T-helper 1 cell treated with Interleukin-12 subunit alpha and Interleukin-12 subunit beta and Interleukin-4 antibody, amounts not matched to agents 30 μg/mL and 1 μg/mL, for 36 hours (primary cell): ENCODE results near the gene TLR9.

ENCODE experiments used
- H3K27ac Mint-ChIP-seq: one replicate; pipeline ENCODE4 v1.8.0; 2021; ENCODE audit warnings: mild to moderate bottlenecking, mixed read lengths
- H3K27me3 Mint-ChIP-seq: one replicate; pipeline ENCODE4 v1.8.0; 2021; ENCODE audit warnings: low read depth, mixed read lengths
- H3K36me3 Mint-ChIP-seq: one replicate; pipeline ENCODE4 v1.8.0; 2021; ENCODE audit warnings: low read depth, mixed read lengths
- H3K4me1 Mint-ChIP-seq: one replicate; pipeline ENCODE4 v1.8.0; 2021; ENCODE audit warnings: low read depth, mixed read lengths
- H3K4me3 Mint-ChIP-seq: one replicate; pipeline ENCODE4 v1.8.0; 2021; ENCODE audit warnings: mild to moderate bottlenecking, moderate library complexity, mixed read lengths
- H3K9me3 Mint-ChIP-seq: one replicate; pipeline ENCODE4 v1.8.0; 2021; ENCODE audit warnings: mixed read lengths

Gene TLR9

GRCh38 chr3:52253314-52254304, 28.2 kb upstream of the TLR9 start:
- Mint-ChIP-seq H3K36me3 (peaks cover 69% of the 10 kb centered on the region), H3K4me3 (peak overlapping the region; percentile 89), H3K9me3 (no peaks in the 10 kb centered on the region), H3K4me1 (peaks cover 79% of the 10 kb centered on the region), H3K27me3 (no peaks in the 10 kb centered on the region), H3K27ac (peak overlapping the region; percentile 98)

DNA sequence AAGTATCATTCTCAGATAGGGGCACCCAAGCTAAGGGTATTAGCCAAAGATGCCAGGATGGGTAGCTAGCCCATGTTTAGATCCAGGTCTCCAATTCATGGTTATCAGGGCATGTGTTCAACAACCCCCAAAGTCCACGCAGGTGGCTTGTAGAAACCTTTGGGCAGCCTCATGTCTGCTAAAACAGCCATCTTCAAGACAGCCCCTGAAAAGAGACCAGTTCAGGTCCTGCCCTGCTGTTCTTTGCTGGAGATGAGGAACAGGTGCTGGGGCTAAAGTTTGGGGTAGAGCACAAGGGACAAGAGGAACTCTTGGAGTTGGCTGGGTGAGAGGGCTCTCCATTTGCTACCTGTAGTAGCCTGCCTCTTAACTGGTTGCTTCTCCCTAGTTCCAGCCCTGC, 24.7 kb upstream of the TLR9 start:
- Mint-ChIP-seq H3K4me3 (no peak overlapping the region), H3K36me3 (peaks cover 59% of the 10 kb centered on the region), H3K4me1 (peaks cover 74% of the 10 kb centered on the region), H3K9me3 (no peaks in the 10 kb centered on the region), H3K27ac (peak overlapping the region; percentile 77), H3K27me3 (no peaks in the 10 kb centered on the region)

DNA sequence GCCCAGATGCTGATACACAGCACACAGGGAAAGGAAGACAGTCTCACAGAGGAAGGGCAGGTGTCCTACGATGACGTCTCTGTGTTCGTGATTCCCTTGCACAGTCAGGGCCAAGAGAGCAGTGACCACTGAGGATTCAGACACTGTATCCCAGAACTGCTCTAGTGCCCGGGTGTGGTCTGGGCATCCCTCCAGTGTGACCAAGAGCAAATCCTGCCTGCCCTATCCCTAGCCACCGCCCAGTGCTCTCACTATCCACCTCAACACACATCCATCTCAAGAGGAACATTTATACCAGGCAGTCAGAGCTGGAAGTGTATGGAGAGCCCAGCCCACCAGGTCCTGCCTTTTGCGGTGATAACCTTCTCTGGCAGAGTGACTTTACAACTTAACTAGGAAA, 24.2 kb upstream of the TLR9 start:
- Mint-ChIP-seq H3K4me1 (peaks cover 76% of the 10 kb centered on the region), H3K4me3 (peak overlapping the region; percentile 7), H3K36me3 (peaks cover 58% of the 10 kb centered on the region), H3K27ac (peak overlapping the region; percentile 77), H3K9me3 (no peaks in the 10 kb centered on the region), H3K27me3 (no peaks in the 10 kb centered on the region)

DNA sequence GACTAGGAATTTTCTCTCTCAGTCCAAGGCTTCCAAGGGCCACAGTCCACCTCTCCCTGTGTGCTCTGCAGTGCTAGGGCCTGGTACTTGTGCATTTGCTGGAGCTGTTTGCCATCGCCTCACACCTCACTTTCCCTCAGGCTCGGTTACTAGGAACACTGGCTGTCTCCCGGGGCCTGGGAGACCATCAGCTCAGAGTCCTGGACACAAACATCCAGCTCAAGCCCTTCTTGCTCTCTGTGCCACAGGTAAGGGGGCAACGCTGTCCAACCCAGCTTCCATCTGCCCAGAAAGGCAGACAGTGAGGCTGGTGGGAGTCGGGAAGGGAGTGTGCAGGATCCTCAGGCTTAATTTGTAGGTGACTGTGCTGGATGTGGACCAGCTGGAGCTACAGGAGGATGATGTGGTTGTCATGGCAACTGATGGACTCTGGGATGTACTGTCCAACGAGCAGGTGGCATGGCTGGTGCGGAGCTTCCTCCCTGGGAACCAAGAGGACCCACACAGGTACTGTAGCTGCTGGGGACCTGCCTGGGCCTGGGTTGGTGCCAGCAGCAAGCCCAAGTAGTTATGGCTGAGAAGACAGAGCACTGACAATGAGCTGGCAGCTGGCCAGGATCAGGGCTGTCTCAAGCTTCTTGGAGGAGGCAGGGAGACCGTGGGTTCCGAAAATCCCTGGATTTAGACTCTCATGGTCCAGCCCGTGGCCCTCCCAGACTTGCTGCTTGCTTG, 23.5 kb upstream of the TLR9 start:
- Mint-ChIP-seq H3K27ac (peak overlapping the region; percentile 77), H3K36me3 (peaks cover 53% of the 10 kb centered on the region), H3K4me1 (peaks cover 76% of the 10 kb centered on the region), H3K27me3 (no peaks in the 10 kb centered on the region), H3K4me3 (peak overlapping the region; percentile 37), H3K9me3 (no peaks in the 10 kb centered on the region)

GRCh38 chr3:52248165-52248541, 22.7 kb upstream of the TLR9 start:
- Mint-ChIP-seq H3K36me3 (peaks cover 52% of the 10 kb centered on the region), H3K9me3 (no peaks in the 10 kb centered on the region), H3K27ac (peak overlapping the region; percentile 85)

GRCh38 chr3:52247409-52248164, 22.1 kb upstream of the TLR9 start:
- peak overlapping the region; percentile 90 for H3K27ac Mint-ChIP-seq
- H3K36me3 Mint-ChIP-seq: peaks cover 48% of the 10 kb centered on the region
- H3K27me3 Mint-ChIP-seq: no peaks in the 10 kb centered on the region
- H3K4me1 Mint-ChIP-seq: peaks cover 70% of the 10 kb centered on the region
- H3K9me3 Mint-ChIP-seq: no peaks in the 10 kb centered on the region
- peak overlapping the region; percentile 86 for H3K4me3 Mint-ChIP-seq

More at GRCh38 chr3:52248165-52248541, 22.7 kb upstream of the TLR9 start:
- Mint-ChIP-seq H3K4me1 (peaks cover 75% of the 10 kb centered on the region), H3K27me3 (no peaks in the 10 kb centered on the region), H3K4me3 (no peak overlapping the region)

GRCh38 chr3:52246728-52247408, 21.4 kb upstream of the TLR9 start:
- Mint-ChIP-seq H3K4me3 (peak overlapping the region; percentile 86), H3K36me3 (peaks cover 43% of the 10 kb centered on the region), H3K9me3 (no peaks in the 10 kb centered on the region), H3K27ac (peak overlapping the region; percentile 90), H3K4me1 (peaks cover 68% of the 10 kb centered on the region), H3K27me3 (no peaks in the 10 kb centered on the region)

GRCh38 chr3:52246264-52246620, 20.8 kb upstream of the TLR9 start:
- peaks cover 70% of the 10 kb centered on the region for H3K4me1 Mint-ChIP-seq
- peak overlapping the region; percentile 90 for H3K27ac Mint-ChIP-seq
- H3K36me3 Mint-ChIP-seq: peaks cover 41% of the 10 kb centered on the region
- H3K27me3 Mint-ChIP-seq: no peaks in the 10 kb centered on the region
- H3K9me3 Mint-ChIP-seq: no peaks in the 10 kb centered on the region
- H3K4me3 Mint-ChIP-seq: peak overlapping the region; percentile 86

DNA sequence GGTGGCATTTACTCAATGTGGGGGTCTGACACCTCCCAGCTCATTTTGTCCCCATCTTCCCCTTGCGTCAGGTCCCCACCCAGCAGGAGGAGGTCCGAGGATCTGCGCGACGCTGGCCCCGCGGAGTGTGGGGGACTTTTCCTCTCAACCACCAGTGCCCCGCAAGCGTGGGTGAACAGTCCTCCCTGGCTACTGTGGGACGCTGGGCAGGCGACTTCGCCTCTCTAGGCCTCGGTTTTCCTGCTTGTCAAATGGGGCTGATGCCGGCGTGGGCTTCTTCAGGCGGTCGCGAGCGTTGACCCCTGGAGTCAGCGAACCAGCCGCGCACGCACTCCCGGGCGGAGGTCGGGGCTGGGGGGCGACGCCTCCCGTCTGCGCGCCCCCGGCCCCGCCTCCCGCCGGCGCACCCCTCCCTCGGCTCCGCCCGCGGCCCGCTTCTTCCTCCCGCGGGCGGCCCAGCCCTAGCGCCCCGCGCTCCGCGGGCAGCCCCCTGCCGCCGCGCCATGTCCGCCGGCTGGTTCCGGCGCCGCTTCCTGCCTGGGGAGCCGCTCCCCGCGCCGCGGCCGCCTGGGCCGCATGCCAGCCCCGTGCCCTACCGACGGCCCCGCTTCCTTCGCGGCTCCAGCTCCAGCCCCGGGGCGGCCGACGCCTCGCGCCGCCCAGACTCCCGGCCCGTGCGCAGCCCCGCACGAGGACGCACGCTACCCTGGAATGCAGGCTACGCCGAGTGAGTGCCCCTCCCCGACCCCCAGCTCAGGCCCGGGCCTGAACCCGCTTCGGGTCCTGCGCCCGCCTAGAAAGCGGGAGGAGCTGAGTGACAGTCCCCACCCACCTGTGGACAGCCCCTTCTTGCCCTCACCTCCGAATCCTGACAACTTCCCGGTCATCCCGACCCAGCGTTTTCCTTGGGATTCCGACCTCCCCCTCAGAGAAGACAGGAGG, 20.1 kb upstream of the TLR9 start, which contains the start of gene PPM1M:
TSS of gene PPM1M (plus strand) at position 438 of the 942 bp plus-strand sequence. CDS start at position 504, 66 bp downstream.
- no peaks in the 10 kb centered on the region for H3K9me3 Mint-ChIP-seq
- H3K4me1 Mint-ChIP-seq: peaks cover 74% of the 10 kb centered on the region
- peak within 1 kb of the TSS; percentile 86 for H3K4me3 Mint-ChIP-seq
- no peaks in the 10 kb centered on the region for H3K27me3 Mint-ChIP-seq
- H3K27ac Mint-ChIP-seq: peak within 1 kb of the TSS; percentile 90
- H3K36me3 Mint-ChIP-seq: peaks cover 42% of the 10 kb centered on the region

GRCh38 chr3:52243791-52244628, 18.6 kb upstream of the TLR9 start:
- peak overlapping the region; percentile 87 for H3K27ac Mint-ChIP-seq
- H3K4me3 Mint-ChIP-seq: peak overlapping the region; percentile 82
- no peaks in the 10 kb centered on the region for H3K9me3 Mint-ChIP-seq
- H3K36me3 Mint-ChIP-seq: peaks cover 38% of the 10 kb centered on the region
- H3K4me1 Mint-ChIP-seq: peaks cover 70% of the 10 kb centered on the region
- H3K27me3 Mint-ChIP-seq: no peaks in the 10 kb centered on the region

DNA sequence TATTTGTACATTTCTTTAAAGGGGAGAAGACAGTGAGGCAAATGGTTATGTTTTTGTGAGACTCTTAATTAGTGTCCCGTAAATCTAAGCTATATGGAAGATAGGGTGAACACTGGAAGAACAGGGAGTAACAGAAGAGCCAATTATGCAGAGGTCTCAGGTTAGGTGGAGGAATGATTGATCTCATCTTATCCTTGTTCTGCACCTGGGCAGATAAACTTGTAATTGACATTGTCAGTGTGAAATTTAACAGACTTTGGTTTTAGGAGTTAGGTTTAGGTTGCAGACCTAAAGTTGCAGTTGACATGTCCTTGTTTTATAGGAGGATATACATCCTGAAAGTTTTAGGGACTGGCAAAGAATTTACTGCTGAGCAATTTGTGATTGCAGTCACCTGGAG, 16.6 kb upstream of the TLR9 start:
- peaks cover 28% of the 10 kb centered on the region for H3K36me3 Mint-ChIP-seq
- peak overlapping the region; percentile 27 for H3K27ac Mint-ChIP-seq
- H3K4me3 Mint-ChIP-seq: peak overlapping the region; percentile 4
- H3K9me3 Mint-ChIP-seq: no peaks in the 10 kb centered on the region
- no peaks in the 10 kb centered on the region for H3K27me3 Mint-ChIP-seq
- H3K4me1 Mint-ChIP-seq: peaks cover 62% of the 10 kb centered on the region

- Mint-ChIP-seq H3K9me3 (no peaks in the 10 kb centered on the region), H3K36me3 (peaks cover 25% of the 10 kb centered on the region), H3K4me3 (peak overlapping the region; percentile 97), H3K4me1 (peaks cover 57% of the 10 kb centered on the region), H3K27ac (peak overlapping the region; percentile 98), H3K27me3 (no peaks in the 10 kb centered on the region)
Measured at GRCh38 chr3:52240886-52241370, 15.5 kb upstream of the TLR9 start.
